GM12874 (cell line): ENCODE data around the gene OVOL1.

ENCODE experiments used
- CTCF ChIP-seq: IDR thresholded peaks from 2 replicates; pipeline ENCODE4 v1.5.1; 2011; ENCODE audit warnings: low read depth, mild to moderate bottlenecking, control low read depth, low read length, moderate library complexity; ENCODE audit not compliant: insufficient read depth

The OVOL1 gene

DNA sequence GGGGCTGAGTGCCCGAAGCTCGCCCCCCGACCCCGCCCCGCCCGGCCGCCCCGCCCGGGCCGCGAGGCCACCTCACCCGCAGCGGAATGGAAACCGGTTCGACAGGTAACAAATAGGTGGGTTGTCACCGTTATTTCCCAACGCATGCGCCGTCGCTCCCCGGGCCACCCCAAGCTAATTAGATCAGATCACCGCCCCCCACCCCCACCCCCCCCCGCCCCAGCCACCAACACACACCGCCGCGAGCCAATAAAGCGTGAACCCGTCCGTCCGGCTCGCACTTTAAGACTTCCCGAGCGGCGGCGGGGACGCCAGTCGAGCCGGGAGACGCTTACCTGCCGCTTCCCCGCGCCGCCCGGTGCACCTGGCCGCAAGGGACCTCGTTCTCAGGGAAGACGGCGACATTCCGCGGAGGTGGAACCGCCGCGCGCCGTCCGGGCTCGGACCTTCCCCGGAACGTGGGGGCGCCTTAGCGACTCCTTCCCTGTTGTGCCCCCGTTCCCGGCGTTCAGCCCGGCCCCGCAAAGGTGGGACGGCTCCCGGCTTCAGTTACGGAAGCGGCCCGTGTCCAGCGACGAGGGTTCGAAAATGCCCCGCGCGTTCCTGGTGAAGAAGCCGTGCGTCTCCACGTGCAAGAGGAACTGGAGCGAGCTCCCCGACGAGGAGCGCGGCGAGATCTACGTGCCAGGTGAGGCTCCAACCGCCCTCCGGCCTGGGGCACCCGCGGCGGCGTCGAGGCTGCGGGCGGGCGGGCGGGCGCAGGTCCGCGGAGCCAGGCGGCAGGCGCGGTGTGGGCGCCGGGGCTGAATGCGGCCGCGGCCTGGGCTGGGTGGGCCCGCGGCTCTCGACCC lies at the start of gene OVOL1:
Gene OVOL1, plus strand, starts transcription at position 278 of the 851 bp plus-strand sequence. Its CDS starts 311 bp downstream, at position 589.
- TF ChIP-seq CTCF: no peak

DNA sequence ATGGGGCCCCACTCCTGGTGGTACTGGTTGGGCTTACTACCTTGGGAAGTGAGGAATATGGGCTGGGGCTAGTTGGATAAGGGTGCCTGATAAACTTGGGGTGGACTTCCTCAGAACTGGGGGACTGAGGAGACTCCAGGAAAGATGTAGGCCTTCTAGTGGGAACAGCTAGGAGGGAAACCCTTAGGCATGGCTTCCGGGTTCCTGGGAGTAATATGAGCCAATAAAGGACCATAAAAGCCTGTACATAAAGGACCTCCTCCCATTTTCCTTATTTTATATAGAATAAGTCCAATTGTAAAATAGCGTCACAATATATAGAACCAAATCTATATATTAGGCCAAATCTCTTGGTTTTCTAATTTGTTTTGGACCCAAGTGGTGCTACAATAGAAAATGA lies 47.8 kb upstream of the OVOL1 start:
- TF ChIP-seq CTCF: no peak

- no peak for TF ChIP-seq CTCF
These were observed 45.7 kb upstream of the OVOL1 start for GRCh38 chr11:65741185-65741584.

DNA sequence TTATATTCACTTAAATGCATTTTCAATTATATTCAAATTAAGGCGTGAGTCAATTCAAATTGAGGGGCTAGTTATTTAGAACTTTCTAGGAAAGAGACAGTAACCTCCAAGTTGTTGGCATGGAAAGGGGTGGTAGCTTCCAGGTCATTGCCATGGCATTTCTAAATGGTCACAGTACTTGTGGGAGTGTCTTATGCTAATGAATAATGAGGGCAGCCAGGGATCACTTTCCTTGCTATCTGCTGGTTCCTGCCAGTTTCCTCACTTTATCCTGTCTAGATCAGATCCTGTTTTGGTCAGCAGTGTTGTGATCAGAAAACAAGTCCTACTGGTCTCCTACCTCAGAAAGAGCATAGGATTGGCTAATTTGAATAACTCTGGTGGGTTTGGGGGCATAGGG lies 44.5 kb upstream of the OVOL1 start:
- TF ChIP-seq CTCF: no peak

- no peak for TF ChIP-seq CTCF
These were observed 43.2 kb upstream of the OVOL1 start for GRCh38 chr11:65743681-65744025.

DNA sequence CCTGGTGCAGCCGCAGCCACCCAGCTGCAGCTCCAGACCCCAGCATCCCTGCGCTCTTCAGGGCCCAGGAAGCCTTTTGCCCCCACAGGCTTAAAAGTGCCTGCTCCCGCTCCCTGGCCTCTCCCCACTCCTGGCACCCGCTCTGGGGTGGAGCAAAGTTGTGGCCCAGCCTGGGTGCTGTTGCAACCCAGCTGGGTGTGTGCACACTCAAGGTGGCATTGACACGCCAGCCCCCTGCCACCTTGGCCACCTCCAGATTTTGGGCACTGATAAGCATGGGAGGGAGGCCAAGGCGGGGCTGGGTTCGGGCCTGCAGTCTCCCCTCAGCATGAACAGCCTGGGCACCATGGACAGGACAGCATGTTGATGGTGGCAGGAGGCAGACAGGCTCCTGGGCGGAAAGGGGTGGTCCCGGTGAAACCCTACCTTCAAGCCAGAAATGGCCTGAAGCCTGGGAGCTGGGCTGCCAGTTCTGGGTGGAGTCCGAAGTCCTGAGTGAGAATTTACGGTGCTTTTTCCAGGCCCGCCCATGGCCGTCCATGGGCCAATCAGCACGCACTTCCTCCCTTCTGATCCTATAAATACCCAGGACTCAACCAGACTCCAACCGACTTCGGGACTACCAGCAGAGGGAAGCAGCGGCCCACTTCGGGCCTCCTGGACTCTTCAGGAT lies 42.7 kb upstream of the OVOL1 start:
- 0 out of 2 replicates have a peak, but pooled peaks have one; percentile 1 for TF ChIP-seq CTCF

DNA sequence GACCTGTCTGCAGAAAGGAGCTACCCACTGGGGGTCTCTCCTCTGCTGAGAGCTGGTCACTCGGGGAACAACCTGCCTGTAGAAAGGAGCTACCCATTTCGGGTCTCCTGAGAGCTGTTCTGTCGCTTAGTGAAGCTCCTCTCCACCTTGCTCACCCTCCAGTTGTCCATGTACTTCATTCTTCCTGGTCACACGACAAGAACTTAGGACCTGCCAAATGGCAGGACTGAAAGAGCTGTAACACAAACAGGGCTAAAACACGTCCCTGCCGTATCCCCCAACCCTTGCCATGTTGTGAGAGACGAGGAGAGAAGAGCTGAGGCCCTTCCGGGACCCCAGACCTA lies 42.2 kb upstream of the OVOL1 start:
- no peak for TF ChIP-seq CTCF
